Astrocyte (in vitro differentiated cells and primary cell): ENCODE data around the gene INAFM2. TPM values are rescaled to one million over a fixed set of nuclear protein-coding genes. Genes with fewer than 3 reads are reported as not detected.

Experiments used
- DNase-seq: peaks from one replicate; pipeline ENCODE4 v3.0.0-alpha.2; 2010; ENCODE audit warnings: low read depth
- FAIRE-seq: peaks from 2 replicates; lab custom pipeline; 2011; peaks lifted over from hg19 to GRCh38; lab: Jason Lieb, UNC
- H2AFZ ChIP-seq: 2 replicates; pipeline ENCODE4 v1.6.0; 2012; ENCODE audit warnings: low read depth, low read length, inconsistent platforms
- H3K27ac ChIP-seq: 2 replicates; pipeline ENCODE4 v1.5.1; 2011; ENCODE audit warnings: low read depth, low read length, inconsistent platforms
- H3K27me3 ChIP-seq: 2 replicates; pipeline ENCODE4 v1.6.0; 2011; ENCODE audit warnings: low read length, inconsistent platforms; ENCODE audit not compliant: insufficient read depth
- H3K36me3 ChIP-seq: 2 replicates; pipeline ENCODE4 v1.5.1; 2011; ENCODE audit warnings: low read length, inconsistent platforms; ENCODE audit not compliant: insufficient read depth
- H3K4me1 ChIP-seq: 2 replicates; pipeline ENCODE4 v1.5.1; 2011; ENCODE audit warnings: low read length, inconsistent platforms; ENCODE audit not compliant: insufficient read depth
- H3K4me2 ChIP-seq: 2 replicates; pipeline ENCODE4 v1.6.0; 2012; ENCODE audit warnings: low read length, inconsistent platforms
- H3K4me3 ChIP-seq: 2 replicates; pipeline ENCODE4 v1.5.1; 2011; ENCODE audit warnings: low read depth, mild to moderate bottlenecking, low read length, inconsistent platforms; ENCODE audit not compliant: insufficient read depth
- H3K79me2 ChIP-seq: 2 replicates; pipeline ENCODE4 v1.6.0; 2012; ENCODE audit warnings: mild to moderate bottlenecking, low read length, inconsistent platforms; ENCODE audit not compliant: insufficient read depth
- H3K9ac ChIP-seq: 2 replicates; pipeline ENCODE4 v1.6.0; 2012; ENCODE audit warnings: mild to moderate bottlenecking, low read length, inconsistent platforms
- H3K9me3 ChIP-seq: 2 replicates; pipeline ENCODE4 v1.5.1; 2012; ENCODE audit warnings: low read depth, mild to moderate bottlenecking, low read length, inconsistent platforms; ENCODE audit not compliant: insufficient read depth
- H4K20me1 ChIP-seq: 2 replicates; pipeline ENCODE4 v1.6.0; 2012; ENCODE audit warnings: low read length, inconsistent platforms; ENCODE audit not compliant: insufficient read depth
- H3K27ac Mint-ChIP-seq: one replicate; pipeline ENCODE4 v1.8.0; 2021; ENCODE audit warnings: mild to moderate bottlenecking, mixed read lengths; ENCODE audit not compliant: unreplicated experiment
- H3K27me3 Mint-ChIP-seq: one replicate; pipeline ENCODE4 v1.8.0; 2021; ENCODE audit warnings: low read depth, mixed read lengths; ENCODE audit not compliant: unreplicated experiment
- H3K36me3 Mint-ChIP-seq: one replicate; pipeline ENCODE4 v1.8.0; 2021; ENCODE audit warnings: low read depth, mixed read lengths; ENCODE audit not compliant: unreplicated experiment
- H3K4me1 Mint-ChIP-seq: one replicate; pipeline ENCODE4 v1.8.0; 2021; ENCODE audit warnings: low read depth, mixed read lengths; ENCODE audit not compliant: unreplicated experiment
- H3K4me3 Mint-ChIP-seq: one replicate; pipeline ENCODE4 v1.8.0; 2021; ENCODE audit warnings: mild to moderate bottlenecking, moderate library complexity, mixed read lengths; ENCODE audit not compliant: unreplicated experiment
- H3K9me3 Mint-ChIP-seq: one replicate; pipeline ENCODE4 v1.8.0; 2021; ENCODE audit warnings: mild to moderate bottlenecking, mixed read lengths; ENCODE audit not compliant: unreplicated experiment
- EZH2 ChIP-seq: IDR thresholded peaks from 2 replicates; pipeline ENCODE4 v1.6.1; 2012; ENCODE audit warnings: mild to moderate bottlenecking, low read length, inconsistent platforms; ENCODE audit not compliant: insufficient read depth
- total RNA-seq: library from RNA; stranded (reverse); gene quantifications from 2 replicates; pipeline ENCODE4 v1.2.1, GENCODE V29; 2021
- TF ChIP-seq, protein P1 (sequence below): IDR thresholded peaks from 2 replicates; pipeline ENCODE4 v1.5.1; 2011; ENCODE audit warnings: low read depth, mild to moderate bottlenecking, inconsistent platforms, low read length, moderate library complexity; ENCODE audit not compliant: insufficient read depth

Gene INAFM2
- total RNA-seq, 1 donor from 2014 or later = 41.2 TPM

DNA sequence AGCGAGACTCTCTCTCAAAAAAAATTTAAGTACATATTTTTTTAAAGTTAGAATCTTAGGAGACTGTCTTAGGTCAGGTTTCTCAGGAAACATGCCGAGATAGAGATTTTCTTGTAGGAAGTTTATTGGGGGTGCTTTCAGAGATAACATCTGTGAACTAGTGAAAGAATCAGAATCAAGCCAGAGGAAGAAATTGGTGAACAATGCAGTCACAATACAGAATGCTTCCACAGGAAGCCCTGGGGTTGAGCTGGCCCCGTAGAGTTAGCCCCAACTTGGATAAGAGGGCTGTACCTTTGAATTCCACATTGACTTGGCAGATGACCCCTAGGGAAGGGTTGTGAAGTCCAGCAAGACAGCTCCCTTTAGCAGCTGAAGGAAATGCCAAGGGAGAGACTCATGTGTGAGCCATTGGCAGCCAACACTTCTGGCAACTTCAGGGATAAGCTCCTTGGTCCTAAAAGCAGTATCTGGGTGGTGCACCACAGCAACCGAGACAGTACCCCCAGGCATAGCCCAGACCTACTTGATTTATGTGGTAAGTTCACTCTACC, 8.7 kb upstream of the INAFM2 start:
- Histone ChIP-seq H4K20me1 (no peaks in the 10 kb centered on the region), H3K79me2 (no peaks in the 10 kb centered on the region), H3K4me1 (no peaks in the 10 kb centered on the region), H3K27ac (no peak overlapping the region), H3K36me3 (no peaks in the 10 kb centered on the region), H3K27me3 (peaks cover 9% of the 10 kb centered on the region), H3K9ac (no peak overlapping the region), H2AFZ (no peak overlapping the region), H3K9me3 (no peaks in the 10 kb centered on the region), H3K4me3 (no peak overlapping the region), H3K4me2 (no peak overlapping the region)
- H3K4me1 Mint-ChIP-seq = peaks cover 8% of the 10 kb centered on the region
- peaks cover 47% of the 10 kb centered on the region for H3K27me3 Mint-ChIP-seq
- no peak overlapping the region for H3K4me3 Mint-ChIP-seq
- DNase-seq (no peak), FAIRE-seq (no peak)
- H3K9me3 Mint-ChIP-seq = no peaks in the 10 kb centered on the region
- no peak overlapping the region for H3K27ac Mint-ChIP-seq
- no peaks in the 10 kb centered on the region for H3K36me3 Mint-ChIP-seq
- no peak for TF ChIP-seq EZH2
- TF ChIP-seq, protein P1, sequence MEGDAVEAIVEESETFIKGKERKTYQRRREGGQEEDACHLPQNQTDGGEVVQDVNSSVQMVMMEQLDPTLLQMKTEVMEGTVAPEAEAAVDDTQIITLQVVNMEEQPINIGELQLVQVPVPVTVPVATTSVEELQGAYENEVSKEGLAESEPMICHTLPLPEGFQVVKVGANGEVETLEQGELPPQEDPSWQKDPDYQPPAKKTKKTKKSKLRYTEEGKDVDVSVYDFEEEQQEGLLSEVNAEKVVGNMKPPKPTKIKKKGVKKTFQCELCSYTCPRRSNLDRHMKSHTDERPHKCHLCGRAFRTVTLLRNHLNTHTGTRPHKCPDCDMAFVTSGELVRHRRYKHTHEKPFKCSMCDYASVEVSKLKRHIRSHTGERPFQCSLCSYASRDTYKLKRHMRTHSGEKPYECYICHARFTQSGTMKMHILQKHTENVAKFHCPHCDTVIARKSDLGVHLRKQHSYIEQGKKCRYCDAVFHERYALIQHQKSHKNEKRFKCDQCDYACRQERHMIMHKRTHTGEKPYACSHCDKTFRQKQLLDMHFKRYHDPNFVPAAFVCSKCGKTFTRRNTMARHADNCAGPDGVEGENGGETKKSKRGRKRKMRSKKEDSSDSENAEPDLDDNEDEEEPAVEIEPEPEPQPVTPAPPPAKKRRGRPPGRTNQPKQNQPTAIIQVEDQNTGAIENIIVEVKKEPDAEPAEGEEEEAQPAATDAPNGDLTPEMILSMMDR = no peak

DNA sequence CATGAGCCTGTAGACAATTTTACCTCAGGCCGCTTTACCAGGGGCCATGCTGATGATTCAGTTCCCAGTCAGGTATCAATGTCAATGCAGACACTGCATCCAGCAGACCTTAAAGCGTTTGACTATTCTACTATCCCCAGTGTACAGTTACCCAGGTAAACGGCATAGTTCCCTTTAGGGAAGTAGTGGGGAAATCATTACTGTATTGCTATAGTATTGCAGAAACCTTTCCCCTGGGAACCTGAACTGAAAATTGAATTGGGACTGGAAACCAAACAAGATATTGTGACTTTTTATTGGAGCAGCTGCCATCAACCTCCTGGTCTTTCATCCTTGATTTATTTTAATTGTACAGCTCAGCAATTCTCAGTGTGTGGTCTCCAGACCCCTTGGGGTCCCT, 6.6 kb upstream of the INAFM2 start:
- no peak overlapping the region for H3K27ac Mint-ChIP-seq
- H3K9ac ChIP-seq = no peak overlapping the region
- peaks cover 10% of the 10 kb centered on the region for H3K4me1 Mint-ChIP-seq
- H3K27me3 ChIP-seq = peaks cover 5% of the 10 kb centered on the region
- H3K4me3 ChIP-seq = no peak overlapping the region
- FAIRE-seq (no peak), DNase-seq (no peak)
- H3K79me2 ChIP-seq = no peaks in the 10 kb centered on the region
- H2AFZ ChIP-seq = no peak overlapping the region
- peaks cover 29% of the 10 kb centered on the region for H3K27me3 Mint-ChIP-seq
- no peak overlapping the region for H3K27ac ChIP-seq
- peaks cover 2% of the 10 kb centered on the region for H3K9me3 Mint-ChIP-seq
- H3K4me3 Mint-ChIP-seq = no peak overlapping the region
- H3K4me2 ChIP-seq = no peak overlapping the region
- H3K9me3 ChIP-seq = no peaks in the 10 kb centered on the region
- H3K4me1 ChIP-seq = no peaks in the 10 kb centered on the region
- no peaks in the 10 kb centered on the region for H3K36me3 ChIP-seq
- H3K36me3 Mint-ChIP-seq = no peaks in the 10 kb centered on the region
- H4K20me1 ChIP-seq = no peaks in the 10 kb centered on the region
- TF ChIP-seq, protein P1 = no peak
- no peak for TF ChIP-seq EZH2

DNA sequence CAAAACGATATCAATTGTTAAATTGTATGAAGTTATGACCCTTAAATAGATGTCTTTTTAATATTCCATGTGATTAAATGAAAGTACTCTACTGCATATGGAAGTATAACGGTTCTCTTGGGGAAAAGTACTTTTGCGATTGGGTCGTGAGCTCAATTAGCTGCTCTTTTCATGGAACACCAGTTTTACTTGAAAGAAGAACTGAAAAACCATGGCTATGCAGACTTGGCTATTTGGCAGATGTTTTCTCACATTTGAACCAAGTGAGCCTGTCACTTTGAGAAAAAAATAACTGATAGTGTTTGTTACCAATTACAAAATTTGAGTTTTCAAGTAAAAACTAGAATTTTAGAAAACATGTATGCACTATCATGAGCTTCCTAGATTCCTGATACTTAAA, 5.9 kb upstream of the INAFM2 start:
- Histone ChIP-seq H3K27me3 (peaks cover under 1% of the 10 kb centered on the region), H3K79me2 (no peaks in the 10 kb centered on the region), H3K36me3 (no peaks in the 10 kb centered on the region), H3K4me1 (peaks cover 5% of the 10 kb centered on the region), H3K4me3 (no peak overlapping the region), H3K9ac (no peak overlapping the region), H4K20me1 (no peaks in the 10 kb centered on the region), H3K4me2 (no peak overlapping the region), H3K9me3 (no peaks in the 10 kb centered on the region), H2AFZ (no peak overlapping the region), H3K27ac (no peak overlapping the region)
- H3K27me3 Mint-ChIP-seq = peaks cover 23% of the 10 kb centered on the region
- DNase-seq = no peak
- no peaks in the 10 kb centered on the region for H3K36me3 Mint-ChIP-seq
- H3K9me3 Mint-ChIP-seq = peaks cover 2% of the 10 kb centered on the region
- no peak for TF ChIP-seq EZH2
- TF ChIP-seq, protein P1 = no peak
- H3K27ac Mint-ChIP-seq = no peak overlapping the region
- H3K4me1 Mint-ChIP-seq = peaks cover 15% of the 10 kb centered on the region
- no peak overlapping the region for H3K4me3 Mint-ChIP-seq
- no peak for FAIRE-seq
